ENCODE measurements around the gene PSMG4. TPM values are rescaled to one million over a fixed set of nuclear protein-coding genes. Genes with fewer than 3 reads are reported as not detected.

PSMG4 gene
- total RNA-seq, 1 experiment from 2014 or later: 29.3 TPM

GRCh38 chr6:3232017-3232945 lies 26.5 kb upstream of the PSMG4 start:
- Mint-ChIP-seq H3K27ac (peak overlapping the region in 1 of 3 experiments; percentile 78; a peak in 3 of 7 replicates), H3K36me3 (ENCODE audit: insufficient read depth in 1 of 3, low read depth in 3 of 3) (no peaks in the 10 kb centered on the region; a peak in 1 of 7 replicates), H3K27me3 (ENCODE audit: low read depth) (peaks cover 43% of the 10 kb centered on the region), H3K4me1 (peaks cover 48 to 49% of the 10 kb centered on the region in 2 experiments), H3K4me3 (peak overlapping the region; percentile 75 to 92), H3K9me3 (peaks cover 0 to 2% of the 10 kb centered on the region in 2 experiments; a peak in 1 of 5 replicates)
- no peak overlapping the region for H3K23ac ChIP-seq (ENCODE audit: insufficient read length, low read depth, low read length)
- no peak overlapping the region for H2BK20ac ChIP-seq (ENCODE audit: low read depth, low read length, poor library complexity, severe bottlenecking)
- H3K18ac ChIP-seq (ENCODE audit: insufficient read length, low read depth, low read length): no peak overlapping the region
- H4K5ac ChIP-seq (ENCODE audit: insufficient read length, low read depth, low read length): no peak overlapping the region
- no peak overlapping the region for H4K91ac ChIP-seq (ENCODE audit: insufficient read length, low read depth, low read length)
- H2BK120ac ChIP-seq (ENCODE audit: low read depth, low read length, poor library complexity, severe bottlenecking): no peak overlapping the region
- 0 out of 2 replicates have a peak overlapping the region, but pooled peaks have one; percentile 60 for H3K14ac ChIP-seq (ENCODE audit: insufficient read depth, low read length)
- no peak overlapping the region for H3K4ac ChIP-seq (ENCODE audit: low read depth, low read length)
- no peak for DNase-seq
- WGBS (ENCODE audit: extremely low coverage, insufficient read length, low lambda C conversion rate): no CpG with 5 or more reads among the region's 23 CpGs
- peaks cover 1% of the 10 kb centered on the region; the same call in 1 of the 2 replicates for H3K79me2 ChIP-seq (ENCODE audit: insufficient read depth, low read length)
- peak overlapping the region; percentile 57 for H3K9ac ChIP-seq (ENCODE audit: extremely low read depth, insufficient read length, low read length)
- H4K20me1 ChIP-seq (ENCODE audit: control insufficient read depth, insufficient read depth, insufficient read length): no peaks in the 10 kb centered on the region
- no peak overlapping the region for H2BK5ac ChIP-seq (ENCODE audit: insufficient read length, low read length)
- no peaks in the 10 kb centered on the region; the same call in 1 of the 2 replicates for H3K27me3 ChIP-seq (ENCODE audit: insufficient read depth, low read length)
- H2BK15ac ChIP-seq (ENCODE audit: low read depth, low read length): no peak overlapping the region
- peaks cover 36% of the 10 kb centered on the region for H3K23me2 ChIP-seq (ENCODE audit: insufficient read length, low read depth, low read length, poor library complexity, severe bottlenecking)
- no peak overlapping the region for H2AFZ ChIP-seq (ENCODE audit: low read length)
- H3T11ph ChIP-seq (ENCODE audit: low read length): no peak overlapping the region
- no peaks in the 10 kb centered on the region for H3K9me3 ChIP-seq (ENCODE audit: control insufficient read depth, low read depth, low read length)
- no peak overlapping the region for H2AK5ac ChIP-seq (ENCODE audit: insufficient read length, low read length)
- H2BK12ac ChIP-seq (ENCODE audit: insufficient read length, low read depth, low read length): no peak overlapping the region
- no peak overlapping the region for H3K27ac ChIP-seq (ENCODE audit: insufficient read length, low read depth, low read length)
- peak overlapping the region; percentile 67 for H3K4me2 ChIP-seq (ENCODE audit: insufficient read depth, insufficient read length, low read length)
- H4K8ac ChIP-seq (replicated peaks; ENCODE audit: insufficient read length, low read depth, low read length): no peak overlapping the region
- peaks cover 11% of the 10 kb centered on the region; the same call in 1 of the 2 replicates for H3K4me1 ChIP-seq (ENCODE audit: insufficient read depth, low read length)
- no peaks in the 10 kb centered on the region for H3K79me1 ChIP-seq (ENCODE audit: insufficient read depth, low read depth, low read length, poor library complexity, severe bottlenecking)
- no peak for TF ChIP-seq CTCF (conservative IDR thresholded peaks at IDR 0.05)
- H3K56ac ChIP-seq (ENCODE audit: insufficient read length, low read depth, low read length): no peak overlapping the region
